HepG2 (cell line): ENCODE data around the gene ATG16L1. TPM values are rescaled to one million over a fixed set of nuclear protein-coding genes. Genes with fewer than 3 reads are reported as not detected.

Source experiments
- FOXJ3 ChIP-seq: sonication (generic); formaldehyde crosslinking; IDR thresholded peaks from 2 replicates; pipeline ENCODE4 v1.4.0; 2020; ENCODE audit warnings: missing genetic modification reagents, mild to moderate bottlenecking, borderline replicate concordance
- PHF20 ChIP-seq: sonication (generic); formaldehyde crosslinking; IDR thresholded peaks from 2 replicates; pipeline ENCODE4 v1.5.0; 2020; ENCODE audit warnings: mild to moderate bottlenecking, missing genetic modification reagents
- SATB2 ChIP-seq: sonication (generic); formaldehyde crosslinking; IDR thresholded peaks from 2 replicates; pipeline ENCODE4 v1.5.0; 2020; ENCODE audit warnings: missing genetic modification reagents
- SNAI1 ChIP-seq: sonication (generic); formaldehyde crosslinking; IDR thresholded peaks from 2 replicates; pipeline ENCODE4 v1.5.0; 2020; ENCODE audit warnings: mild to moderate bottlenecking, missing genetic modification reagents, borderline replicate concordance
- ZFY ChIP-seq: sonication (generic); formaldehyde crosslinking; IDR thresholded peaks from 2 replicates; pipeline ENCODE4 v1.4.0; 2020; ENCODE audit warnings: missing genetic modification reagents
- ZNF550 ChIP-seq: sonication (generic); formaldehyde crosslinking; IDR thresholded peaks from 2 replicates; pipeline ENCODE4 v1.4.0; 2020; ENCODE audit warnings: mild to moderate bottlenecking, missing genetic modification reagents, borderline replicate concordance
- polyA plus RNA-seq, 8 experiments: library from polyadenylated mRNA; depleted of rRNA in 3 of 8; stranded (reverse) in 7 of 8; unstranded in 1 of 8; fragments of >200 nt; fragmentation: Illumina TruSeq in 4 of 8; extraction: Trizol in 4 of 8; gene quantifications; 2 replicates each; pipeline versions ENCODE4 v1.2.1 to v1.2.3, GENCODE V29; 2011 to 2016; ENCODE audit warnings: low read depth in 4 of 8, missing spikeins in 1 of 8, mixed read lengths in 1 of 8; ENCODE audit not compliant: insufficient read depth in 1 of 8
- total RNA-seq, 5 experiments: library from RNA; depleted of rRNA; stranded (reverse); fragments of >200 nt; fragmentation: Illumina TruSeq; extraction: Trizol; gene quantifications; 2 replicates each; pipeline ENCODE4 v1.2.3, GENCODE V29; 2016; ENCODE audit warnings: low read depth in 1 of 5
- TF ChIP-seq, protein P1 (sequence below): sonication (generic); formaldehyde crosslinking; IDR thresholded peaks from 2 replicates; pipeline ENCODE4 v1.9.0; 2021; ENCODE audit warnings: missing genetic modification reagents, borderline replicate concordance
- TF ChIP-seq, protein P2 (sequence below): sonication (generic); formaldehyde crosslinking; IDR thresholded peaks from 2 replicates; pipeline ENCODE4 v1.9.0; 2022; ENCODE audit warnings: low read depth, missing genetic modification reagents

Gene ATG16L1
- total and polyA plus RNA-seq, 2 of the 13 experiments (the other 11 are each of a cell fraction or from before 2014, with no cell fraction given): 26.0 to 51.7 TPM

GRCh38 chr2:233290051-233290845 lies 38.8 kb downstream of the ATG16L1 start (continued):
- TF ChIP-seq, protein P1, sequence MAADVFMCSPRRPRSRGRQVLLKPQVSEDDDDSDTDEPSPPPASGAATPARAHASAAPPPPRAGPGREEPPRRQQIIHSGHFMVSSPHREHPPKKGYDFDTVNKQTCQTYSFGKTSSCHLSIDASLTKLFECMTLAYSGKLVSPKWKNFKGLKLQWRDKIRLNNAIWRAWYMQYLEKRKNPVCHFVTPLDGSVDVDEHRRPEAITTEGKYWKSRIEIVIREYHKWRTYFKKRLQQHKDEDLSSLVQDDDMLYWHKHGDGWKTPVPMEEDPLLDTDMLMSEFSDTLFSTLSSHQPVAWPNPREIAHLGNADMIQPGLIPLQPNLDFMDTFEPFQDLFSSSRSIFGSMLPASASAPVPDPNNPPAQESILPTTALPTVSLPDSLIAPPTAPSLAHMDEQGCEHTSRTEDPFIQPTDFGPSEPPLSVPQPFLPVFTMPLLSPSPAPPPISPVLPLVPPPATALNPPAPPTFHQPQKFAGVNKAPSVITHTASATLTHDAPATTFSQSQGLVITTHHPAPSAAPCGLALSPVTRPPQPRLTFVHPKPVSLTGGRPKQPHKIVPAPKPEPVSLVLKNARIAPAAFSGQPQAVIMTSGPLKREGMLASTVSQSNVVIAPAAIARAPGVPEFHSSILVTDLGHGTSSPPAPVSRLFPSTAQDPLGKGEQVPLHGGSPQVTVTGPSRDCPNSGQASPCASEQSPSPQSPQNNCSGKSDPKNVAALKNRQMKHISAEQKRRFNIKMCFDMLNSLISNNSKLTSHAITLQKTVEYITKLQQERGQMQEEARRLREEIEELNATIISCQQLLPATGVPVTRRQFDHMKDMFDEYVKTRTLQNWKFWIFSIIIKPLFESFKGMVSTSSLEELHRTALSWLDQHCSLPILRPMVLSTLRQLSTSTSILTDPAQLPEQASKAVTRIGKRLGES: no peak
- no peak for TF ChIP-seq SNAI1 (CRISPR knock-in tag)
- no peak for TF ChIP-seq ZFY (CRISPR knock-in tag)
- no peak for TF ChIP-seq ZNF550
- TF ChIP-seq, protein P2, sequence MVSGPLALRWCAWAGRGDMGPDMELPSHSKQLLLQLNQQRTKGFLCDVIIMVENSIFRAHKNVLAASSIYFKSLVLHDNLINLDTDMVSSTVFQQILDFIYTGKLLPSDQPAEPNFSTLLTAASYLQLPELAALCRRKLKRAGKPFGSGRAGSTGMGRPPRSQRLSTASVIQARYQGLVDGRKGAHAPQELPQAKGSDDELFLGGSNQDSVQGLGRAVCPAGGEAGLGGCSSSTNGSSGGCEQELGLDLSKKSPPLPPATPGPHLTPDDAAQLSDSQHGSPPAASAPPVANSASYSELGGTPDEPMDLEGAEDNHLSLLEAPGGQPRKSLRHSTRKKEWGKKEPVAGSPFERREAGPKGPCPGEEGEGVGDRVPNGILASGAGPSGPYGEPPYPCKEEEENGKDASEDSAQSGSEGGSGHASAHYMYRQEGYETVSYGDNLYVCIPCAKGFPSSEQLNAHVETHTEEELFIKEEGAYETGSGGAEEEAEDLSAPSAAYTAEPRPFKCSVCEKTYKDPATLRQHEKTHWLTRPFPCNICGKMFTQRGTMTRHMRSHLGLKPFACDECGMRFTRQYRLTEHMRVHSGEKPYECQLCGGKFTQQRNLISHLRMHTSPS (CRISPR knock-in tag): no peak
- no peak for TF ChIP-seq SATB2
- no peak for TF ChIP-seq PHF20
- no peak for TF ChIP-seq FOXJ3 (CRISPR knock-in tag)
